DMS53 treated with DMSO at 0.1 percent for 48 hours (cell line): ENCODE data around the gene PEX11G.

Experiments used
- DNase-seq: peaks from one replicate; lab custom pipeline; 2025; ENCODE audit not compliant: unreplicated experiment; lab: John Stamatoyannopoulos, UW

The PEX11G gene

DNA sequence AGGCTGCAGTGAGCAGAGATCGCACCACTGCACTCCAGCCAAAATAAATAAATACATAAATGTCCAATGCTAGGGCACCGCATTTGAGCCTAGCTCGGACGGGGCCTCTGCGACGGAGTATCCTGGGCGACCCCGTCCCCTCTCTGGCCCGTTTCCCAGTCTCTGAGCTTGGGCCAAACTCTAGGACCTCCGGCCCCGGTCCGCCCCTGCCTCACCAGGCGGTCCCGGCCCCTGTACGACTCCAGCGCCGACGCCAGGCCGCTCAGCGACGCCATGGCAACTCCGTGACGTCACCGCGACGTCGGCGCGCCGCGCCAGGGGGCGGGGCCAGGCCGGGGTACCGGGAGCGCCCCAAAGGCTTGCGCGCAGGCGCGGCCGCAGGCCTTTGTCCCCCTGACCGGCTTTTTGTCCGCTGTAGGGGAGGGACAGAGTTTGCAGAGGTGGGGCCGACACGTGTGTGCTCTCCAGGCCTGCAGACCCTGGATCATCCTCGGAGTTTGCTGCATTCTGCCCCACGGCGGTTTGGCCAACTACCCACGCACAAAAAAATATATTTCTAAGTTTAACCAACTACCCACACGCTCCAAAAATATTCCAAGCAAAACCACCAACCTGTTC, at the start of gene PEX11G:
Gene PEX11G (minus strand): TSS at position 300 of the 618 bp plus-strand sequence. CDS start 25 bp downstream, at position 275.
- peak; percentile 69 for DNase-seq

DNA sequence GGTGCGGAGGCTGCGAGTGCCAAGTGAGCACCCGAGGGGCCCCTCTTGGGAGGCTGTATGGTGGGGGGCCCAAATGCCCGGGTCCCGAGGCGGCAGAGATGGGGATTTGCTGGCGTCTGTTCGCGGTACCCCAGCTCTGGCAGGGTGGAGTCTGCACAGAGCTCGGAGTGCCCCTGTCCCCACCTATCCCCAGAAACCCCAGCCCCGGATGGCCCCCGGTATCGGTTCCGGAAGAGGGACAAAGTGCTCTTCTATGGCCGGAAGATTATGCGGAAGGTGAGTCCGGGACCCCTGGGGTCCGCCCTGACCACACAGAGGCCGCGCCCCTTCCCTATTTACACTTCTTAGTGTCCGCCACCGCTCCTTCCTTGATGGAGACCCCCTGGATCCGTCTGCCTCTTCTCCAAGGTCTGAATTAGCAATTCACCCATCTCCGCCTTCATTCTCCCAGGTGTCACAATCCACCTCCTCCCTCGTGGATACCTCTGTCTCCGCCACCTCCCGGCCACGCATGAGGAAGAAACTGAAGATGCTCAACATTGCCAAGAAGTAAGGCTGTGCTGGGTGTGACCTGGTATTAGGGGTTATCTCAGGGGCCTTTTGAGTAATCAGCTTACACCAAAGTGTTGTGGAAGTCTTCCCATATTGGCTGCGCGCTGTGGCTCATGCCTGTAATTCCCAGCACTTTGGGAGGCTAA, 47.3 kb upstream of the PEX11G start:
- DNase-seq = no peak

DNA sequence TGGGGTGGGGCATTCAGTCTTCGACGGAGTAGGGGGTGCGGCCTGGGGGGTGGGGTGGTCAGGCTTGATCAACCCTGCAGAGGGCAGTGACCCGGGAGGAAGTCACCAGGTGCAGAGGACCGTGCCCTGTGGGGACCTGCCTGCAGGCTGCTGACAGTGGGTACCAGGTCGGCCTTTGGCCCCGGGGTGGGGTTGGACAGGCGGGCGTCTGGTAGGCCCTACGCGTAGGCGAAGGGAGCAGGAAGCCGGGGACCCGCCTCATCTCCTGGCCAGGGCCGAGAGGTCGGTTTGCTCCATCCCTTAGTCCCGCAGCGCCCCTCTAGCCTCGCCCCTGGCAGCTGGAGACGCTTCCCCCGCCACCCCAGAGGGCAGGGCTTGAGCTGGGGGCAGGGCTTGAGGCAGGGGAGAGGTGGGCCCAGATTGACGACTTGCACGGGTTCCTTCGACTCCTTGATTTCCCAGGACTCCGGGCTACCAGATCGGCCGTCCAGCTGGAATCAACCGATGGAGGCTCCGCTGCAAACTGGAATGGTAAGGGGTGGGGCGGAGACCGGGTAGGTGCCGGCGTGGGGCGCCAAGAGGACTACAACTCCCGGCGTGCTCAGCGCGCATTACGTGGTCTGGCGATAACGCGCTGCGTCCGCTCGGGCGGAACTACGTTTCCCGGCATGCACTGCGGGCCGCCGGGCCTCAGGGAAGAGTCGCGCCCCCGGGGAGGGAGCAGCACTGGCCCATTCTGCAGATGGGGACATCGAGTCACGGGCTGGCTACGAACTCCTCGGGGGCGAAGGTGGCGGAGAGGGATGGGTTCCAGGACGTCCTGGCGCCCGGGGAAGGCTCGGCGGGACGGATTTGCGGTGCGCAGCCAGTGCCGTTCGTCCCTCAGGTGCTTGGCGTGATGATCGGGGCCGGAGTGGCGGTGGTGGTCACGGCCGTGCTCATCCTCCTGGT, 46.5 kb upstream of the PEX11G start, which contains the start of gene PNPLA6:
Gene PNPLA6 (plus strand): TSS at position 671 of the 951 bp plus-strand sequence. CDS start 72 bp downstream, at position 743.
- DNase-seq = peak; percentile 79

DNA sequence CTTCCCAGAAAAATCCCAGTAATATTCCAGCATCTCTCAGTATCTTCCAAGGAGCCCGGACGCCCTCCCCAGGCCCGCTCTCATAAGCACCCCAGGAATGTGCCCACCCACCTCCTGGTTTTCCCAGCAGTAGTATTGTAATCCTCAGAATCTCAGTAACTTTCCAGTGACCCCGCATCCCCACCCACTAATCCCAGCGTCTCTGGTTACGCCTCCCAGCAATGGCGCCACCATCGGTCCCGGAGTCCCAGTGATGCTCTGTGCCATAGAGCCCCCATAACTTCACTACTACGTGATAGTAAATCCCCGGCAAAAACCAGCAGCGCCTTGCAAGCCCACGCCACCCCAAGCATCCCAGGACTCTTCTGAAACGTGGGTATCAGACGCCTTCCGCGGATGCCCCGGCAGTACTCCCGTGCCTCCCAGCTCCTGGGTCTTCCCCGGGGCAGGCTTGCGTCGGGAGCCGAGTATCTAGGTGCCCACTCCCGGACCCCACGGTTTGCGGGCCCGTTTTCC, 45.8 kb upstream of the PEX11G start:
- DNase-seq = no peak

DNA sequence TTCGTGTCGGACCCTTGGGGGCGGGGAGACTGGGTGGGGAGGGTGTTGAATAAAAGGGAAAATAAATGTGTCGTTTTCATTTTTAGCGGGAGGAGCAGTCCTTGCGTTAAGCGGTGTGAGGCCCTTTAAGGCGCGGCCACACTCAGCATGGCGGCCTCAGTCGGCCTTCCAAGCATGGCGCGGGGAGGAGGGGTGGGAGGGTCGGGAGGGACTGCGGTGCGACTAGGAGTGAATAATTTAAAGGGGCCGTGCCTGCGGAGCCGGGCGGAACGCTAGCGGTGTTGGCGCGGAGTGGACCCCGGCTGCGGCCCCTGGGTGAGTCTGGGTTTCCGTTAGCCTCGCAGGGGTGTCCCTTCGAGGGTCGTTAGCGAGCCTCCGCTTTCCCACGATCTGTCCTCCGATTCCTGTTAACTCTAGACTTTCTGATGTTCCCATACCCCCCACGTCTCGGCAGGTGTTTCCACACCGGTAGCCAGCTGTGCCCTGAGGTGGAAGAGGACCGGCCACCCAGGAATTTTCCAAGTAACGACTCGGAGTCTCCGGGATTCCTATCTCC, 45.2 kb upstream of the PEX11G start:
- DNase-seq = peak; percentile 37

DNA sequence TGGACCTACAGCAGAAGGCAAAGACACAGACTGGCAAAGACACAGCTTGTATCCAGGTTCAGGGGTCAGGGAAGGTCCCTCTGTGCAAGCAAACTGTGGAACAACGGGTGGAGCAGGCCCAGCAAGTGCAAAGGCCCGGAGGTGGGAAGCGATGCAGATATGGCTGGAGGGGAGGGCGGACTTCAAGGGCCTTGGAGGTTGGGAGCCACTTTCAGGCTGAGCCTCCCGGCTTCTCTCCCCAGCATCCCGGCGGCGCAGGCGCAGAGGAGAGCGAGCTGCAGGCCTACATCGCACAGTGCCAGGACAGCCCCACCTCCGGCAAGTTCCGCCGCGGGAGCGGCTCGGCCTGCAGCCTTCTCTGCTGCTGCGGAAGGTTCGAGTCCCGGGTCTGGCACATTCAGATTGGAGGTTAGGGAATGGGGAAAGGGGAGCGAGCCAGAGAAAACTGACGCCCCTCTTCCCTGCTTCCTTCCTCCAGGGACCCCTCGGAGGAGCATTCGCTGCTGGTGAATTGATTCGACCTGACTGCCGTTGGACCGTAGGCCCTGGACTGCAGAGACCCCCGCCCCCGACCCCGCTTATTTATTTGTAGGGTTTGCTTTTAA, 44.5 kb upstream of the PEX11G start:
- DNase-seq = no peak

DNA sequence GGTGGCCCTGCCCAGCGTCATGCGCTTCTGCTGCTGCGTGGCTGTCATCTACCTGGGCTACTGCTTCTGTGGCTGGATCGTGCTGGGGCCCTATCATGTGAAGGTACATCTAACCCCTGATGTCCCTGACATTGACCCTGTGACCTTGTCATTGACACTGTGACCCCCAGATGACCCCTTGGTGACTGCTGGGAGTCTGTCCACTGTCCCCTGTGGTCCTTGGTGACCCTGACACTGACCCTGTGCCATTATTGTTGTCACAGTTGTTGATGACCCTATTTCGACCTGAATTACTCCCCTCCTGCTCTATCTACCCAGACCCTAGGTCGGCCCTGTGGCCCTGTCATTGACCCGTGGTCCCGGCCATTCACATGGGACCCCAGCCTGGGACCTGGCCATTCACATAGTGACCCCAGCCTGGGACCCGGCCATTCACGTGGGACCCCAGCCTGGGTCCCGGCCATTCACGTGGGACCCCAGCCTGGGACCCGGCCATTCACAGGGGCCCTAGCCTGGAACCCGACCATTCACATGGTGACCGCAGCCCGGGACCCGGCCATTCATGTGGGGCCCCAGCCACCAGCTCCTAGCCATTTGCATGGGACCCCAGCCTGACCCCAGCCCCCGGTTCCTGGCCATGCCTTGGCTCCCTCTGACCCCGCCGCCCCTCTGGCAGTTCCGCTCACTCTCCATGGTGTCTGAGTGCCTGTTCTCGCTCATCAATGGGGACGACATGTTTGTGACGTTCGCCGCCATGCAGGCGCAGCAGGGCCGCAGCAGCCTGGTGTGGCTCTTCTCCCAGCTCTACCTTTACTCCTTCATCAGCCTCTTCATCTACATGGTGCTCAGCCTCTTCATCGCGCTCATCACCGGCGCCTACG, 41.0 kb upstream of the PEX11G start:
- no peak for DNase-seq

DNA sequence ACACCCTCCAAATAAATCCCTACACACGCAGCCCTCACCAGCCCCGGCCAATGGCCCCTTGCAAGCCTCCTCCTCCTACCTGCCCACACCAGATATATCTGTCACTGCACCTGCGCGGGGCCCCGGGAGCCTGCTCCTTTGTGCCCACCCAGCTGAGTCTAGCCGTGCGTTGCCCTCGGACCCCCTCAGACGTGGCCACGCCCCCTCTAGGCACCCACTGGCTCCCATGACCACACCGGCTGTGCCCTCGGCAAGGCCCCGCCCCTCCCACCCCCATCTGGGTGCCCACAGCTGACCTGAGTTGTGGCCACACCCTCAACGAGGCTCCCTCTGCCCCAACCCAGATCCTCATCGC, 40.4 kb upstream of the PEX11G start:
- DNase-seq = no peak

DNA sequence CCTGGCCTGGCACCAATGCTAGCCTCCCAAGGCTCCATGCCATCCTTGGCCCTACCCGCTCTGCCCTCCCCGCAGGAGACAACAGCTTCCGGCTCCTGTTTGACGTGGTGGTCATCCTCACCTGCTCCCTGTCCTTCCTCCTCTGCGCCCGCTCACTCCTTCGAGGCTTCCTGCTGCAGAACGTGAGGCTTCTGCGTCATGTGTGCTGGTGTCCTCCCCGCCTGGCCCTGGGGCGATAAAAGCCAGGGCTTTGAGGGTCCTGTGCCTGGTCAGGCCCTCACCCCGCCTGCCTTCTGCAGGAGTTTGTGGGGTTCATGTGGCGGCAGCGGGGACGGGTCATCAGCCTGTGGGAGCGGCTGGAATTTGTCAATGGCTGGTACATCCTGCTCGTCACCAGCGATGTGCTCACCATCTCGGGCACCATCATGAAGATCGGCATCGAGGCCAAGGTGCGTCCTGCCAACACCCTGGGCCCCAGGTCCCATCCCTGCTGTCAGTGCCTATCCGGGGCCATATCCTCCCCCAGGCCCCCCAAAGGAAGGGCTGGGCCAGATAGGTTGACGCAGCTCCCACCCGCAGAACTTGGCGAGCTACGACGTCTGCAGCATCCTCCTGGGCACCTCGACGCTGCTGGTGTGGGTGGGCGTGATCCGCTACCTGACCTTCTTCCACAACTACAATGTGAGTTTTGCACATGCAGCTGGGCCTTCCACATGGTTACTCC, 39.8 kb upstream of the PEX11G start:
- DNase-seq = no peak

DNA sequence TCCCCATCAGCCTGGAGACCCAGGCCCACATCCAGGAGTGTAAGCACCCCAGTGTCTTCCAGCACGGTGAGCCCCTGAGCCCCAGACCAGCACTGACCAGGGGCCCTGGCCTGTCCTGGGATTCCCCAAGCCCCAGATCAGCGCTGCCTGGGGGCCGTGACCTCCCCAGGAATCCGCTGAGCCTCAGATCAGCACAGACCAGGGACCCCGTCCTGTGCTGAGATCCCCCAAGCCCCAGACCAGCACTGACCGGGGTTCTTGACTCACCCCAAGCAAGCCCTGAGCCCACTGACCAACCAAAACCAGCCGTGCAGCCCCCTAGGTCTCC, 39.3 kb upstream of the PEX11G start:
- DNase-seq = no peak

DNA sequence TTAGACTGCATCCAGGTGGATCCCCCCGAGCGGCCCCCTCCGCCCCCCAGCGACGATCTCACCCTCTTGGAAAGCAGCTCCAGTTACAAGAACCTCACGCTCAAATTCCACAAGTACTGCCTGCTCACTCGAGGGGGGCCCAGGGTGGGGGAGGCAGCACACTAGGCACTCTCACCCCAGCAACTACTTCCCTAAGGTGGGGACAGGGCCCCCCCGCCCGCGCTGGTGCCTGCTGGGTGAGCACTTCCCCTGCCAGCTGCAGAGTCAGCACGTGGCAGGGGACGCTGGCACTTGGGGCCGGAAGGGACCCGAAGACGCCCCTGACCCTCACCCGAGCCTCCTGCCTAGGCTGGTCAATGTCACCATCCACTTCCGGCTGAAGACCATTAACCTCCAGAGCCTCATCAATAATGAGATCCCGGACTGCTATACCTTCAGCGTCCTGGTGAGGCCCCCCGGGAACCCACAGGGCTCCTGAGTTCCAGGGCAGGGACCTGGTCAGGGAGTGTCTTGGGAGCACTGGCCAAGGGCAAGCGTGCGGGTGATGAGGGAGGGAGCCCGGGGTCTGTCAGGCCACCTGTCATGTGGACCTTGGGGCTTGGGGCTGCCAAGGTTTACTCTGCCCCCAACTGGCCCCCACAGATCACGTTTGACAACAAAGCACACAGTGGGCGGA, 38.8 kb upstream of the PEX11G start:
- DNase-seq = no peak

DNA sequence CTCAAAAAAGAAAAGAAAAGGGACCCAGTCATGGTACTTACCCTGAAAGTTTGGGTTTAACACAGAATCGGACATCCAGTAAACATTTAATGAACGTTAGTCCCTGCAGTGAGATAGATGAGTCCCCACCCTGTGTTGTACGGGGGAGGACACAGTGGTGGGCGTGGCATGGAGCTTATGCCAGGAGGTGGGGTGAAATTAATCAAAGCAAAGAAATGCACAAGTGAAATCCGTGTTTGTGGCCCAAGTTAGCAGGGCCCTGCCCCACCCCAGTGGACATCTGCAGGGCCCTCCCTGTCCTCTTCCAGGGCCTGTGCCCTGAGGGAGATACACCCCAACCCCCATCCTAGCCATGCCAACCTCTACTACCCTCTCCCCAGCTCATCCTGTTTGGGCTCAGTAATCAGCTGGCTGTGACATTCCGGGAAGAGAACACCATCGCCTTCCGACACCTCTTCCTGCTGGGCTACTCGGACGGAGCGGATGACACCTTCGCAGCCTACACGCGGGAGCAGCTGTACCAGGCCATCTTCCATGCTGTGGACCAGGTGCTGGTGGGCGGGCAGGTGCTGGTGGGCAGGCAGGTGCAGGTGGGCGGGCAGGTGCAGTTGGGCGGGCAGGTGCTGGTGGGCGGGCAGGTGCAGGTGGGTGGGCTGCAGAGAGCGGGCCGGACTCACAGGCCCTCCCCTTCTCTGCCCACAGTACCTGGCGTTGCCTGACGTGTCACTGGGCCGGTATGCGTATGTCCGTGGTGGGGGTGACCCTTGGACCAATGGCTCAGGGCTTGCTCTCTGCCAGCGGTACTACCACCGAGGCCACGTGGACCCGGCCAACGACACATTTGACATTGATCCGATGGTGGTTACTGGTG, 37.5 kb upstream of the PEX11G start:
- no peak for DNase-seq

DNA sequence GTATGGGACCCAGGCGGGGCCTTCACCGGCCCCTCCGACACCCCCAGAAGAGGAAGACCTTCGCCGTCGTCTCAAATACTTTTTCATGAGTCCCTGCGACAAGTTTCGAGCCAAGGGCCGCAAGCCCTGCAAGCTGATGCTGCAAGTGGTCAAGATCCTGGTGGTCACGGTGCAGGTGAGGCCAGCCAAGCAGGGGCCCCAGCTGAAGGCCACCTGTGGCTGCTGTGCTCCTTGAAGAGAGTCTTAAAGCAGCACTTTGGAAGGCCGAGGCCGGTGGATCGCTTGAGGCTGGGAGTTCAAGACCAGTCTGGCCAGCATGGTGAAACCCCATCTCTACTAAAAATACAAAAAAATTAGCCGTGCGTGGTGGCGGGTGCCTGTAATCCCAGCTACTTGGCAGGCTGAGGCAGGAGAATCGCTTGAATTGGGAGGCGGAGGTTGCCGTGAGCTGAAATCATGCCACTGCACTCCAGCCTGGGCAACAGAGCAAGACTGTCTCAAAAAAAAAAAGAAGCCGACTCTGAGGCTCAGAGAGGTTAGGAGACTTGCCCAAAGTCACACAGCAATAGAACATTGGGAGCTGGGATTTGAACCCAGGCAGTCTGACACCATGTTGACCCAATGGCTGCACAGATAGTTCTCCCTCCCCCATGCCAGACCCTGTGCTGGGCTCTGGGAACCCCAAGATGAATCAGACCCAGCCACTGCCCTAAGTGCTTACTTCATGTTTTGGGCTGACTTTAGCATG, 36.3 kb upstream of the PEX11G start:
- DNase-seq = no peak

DNA sequence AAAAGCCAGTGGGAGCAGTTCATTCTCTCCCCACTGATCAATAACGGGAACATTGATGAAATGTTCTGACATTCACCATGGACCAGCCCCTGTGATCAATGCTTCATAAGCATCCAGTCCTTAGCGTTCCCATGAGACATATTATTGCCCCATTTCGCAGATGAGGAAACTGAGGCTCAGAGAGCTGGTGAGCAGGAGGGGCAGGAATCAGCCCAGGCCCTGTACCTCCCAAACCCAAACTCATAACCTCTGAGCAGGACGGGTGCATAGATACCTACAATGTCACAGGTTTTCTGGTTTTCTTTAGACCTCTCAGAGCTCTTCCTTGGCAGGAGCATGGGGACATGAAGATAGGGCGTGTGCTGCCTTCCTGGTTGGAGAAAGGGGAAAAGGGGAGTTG, 35.7 kb upstream of the PEX11G start:
- no peak for DNase-seq

DNA sequence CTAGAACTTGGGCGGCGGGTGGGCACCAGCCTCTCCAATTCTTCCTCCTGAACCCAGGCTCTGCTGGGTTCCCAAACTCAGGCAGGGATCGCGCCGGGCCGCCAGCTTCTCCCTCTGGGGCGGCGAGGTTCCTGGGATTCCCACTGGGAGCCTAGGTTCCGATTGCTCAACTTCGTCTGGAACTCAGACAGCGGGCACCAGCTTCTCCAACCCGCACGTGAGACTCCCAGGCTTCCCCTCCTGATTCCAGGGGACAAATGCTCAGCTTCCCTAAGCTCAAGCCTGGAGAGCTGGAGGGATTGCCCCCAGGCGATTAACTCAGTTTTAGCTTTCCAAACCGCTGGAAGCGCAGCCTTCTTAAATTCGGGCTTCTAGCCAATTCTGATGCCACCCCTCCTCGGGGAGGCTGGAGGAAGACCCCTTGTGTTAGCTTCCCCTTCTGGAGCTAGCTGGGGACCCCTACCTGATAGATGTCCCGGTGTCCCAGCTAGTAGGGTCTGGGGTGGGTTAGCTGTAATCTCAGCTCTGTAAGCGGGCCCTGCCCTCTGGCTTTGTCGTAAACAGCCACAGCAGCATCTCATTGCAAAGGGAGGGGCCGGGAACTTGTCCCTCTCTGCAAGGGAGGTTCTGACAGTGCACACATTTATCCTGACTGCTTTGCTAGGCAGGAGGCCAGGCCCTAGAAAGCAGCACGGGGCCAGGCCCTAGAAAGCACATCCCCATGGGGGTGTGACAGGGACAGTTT, 34.3 kb upstream of the PEX11G start:
- DNase-seq = no peak
